Measurements from ENCODE around the gene KIF16B. TPM values are rescaled to one million over a fixed set of nuclear protein-coding genes. Genes with fewer than 3 reads are reported as not detected.
A peak's percentile ranks its signal among the peaks of the same experiment; 100 is the strongest.

Gene KIF16B, protein sequence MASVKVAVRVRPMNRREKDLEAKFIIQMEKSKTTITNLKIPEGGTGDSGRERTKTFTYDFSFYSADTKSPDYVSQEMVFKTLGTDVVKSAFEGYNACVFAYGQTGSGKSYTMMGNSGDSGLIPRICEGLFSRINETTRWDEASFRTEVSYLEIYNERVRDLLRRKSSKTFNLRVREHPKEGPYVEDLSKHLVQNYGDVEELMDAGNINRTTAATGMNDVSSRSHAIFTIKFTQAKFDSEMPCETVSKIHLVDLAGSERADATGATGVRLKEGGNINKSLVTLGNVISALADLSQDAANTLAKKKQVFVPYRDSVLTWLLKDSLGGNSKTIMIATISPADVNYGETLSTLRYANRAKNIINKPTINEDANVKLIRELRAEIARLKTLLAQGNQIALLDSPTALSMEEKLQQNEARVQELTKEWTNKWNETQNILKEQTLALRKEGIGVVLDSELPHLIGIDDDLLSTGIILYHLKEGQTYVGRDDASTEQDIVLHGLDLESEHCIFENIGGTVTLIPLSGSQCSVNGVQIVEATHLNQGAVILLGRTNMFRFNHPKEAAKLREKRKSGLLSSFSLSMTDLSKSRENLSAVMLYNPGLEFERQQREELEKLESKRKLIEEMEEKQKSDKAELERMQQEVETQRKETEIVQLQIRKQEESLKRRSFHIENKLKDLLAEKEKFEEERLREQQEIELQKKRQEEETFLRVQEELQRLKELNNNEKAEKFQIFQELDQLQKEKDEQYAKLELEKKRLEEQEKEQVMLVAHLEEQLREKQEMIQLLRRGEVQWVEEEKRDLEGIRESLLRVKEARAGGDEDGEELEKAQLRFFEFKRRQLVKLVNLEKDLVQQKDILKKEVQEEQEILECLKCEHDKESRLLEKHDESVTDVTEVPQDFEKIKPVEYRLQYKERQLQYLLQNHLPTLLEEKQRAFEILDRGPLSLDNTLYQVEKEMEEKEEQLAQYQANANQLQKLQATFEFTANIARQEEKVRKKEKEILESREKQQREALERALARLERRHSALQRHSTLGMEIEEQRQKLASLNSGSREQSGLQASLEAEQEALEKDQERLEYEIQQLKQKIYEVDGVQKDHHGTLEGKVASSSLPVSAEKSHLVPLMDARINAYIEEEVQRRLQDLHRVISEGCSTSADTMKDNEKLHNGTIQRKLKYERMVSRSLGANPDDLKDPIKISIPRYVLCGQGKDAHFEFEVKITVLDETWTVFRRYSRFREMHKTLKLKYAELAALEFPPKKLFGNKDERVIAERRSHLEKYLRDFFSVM (N-terminal part only)
- total RNA-seq (10 to 100 TPM; 11.9 to 20.3 TPM), polyA plus RNA-seq (1 to 10 TPM; 5.9 to 7.3 TPM)
- long read RNA-seq, donor 1, result 0 reads
- long read RNA-seq, donor 2, result 0 reads
- long read RNA-seq, donor 3, result 0 reads
- long read RNA-seq, donor 4, result 0 reads
- long read RNA-seq, donor 5, result 0 reads

DNA sequence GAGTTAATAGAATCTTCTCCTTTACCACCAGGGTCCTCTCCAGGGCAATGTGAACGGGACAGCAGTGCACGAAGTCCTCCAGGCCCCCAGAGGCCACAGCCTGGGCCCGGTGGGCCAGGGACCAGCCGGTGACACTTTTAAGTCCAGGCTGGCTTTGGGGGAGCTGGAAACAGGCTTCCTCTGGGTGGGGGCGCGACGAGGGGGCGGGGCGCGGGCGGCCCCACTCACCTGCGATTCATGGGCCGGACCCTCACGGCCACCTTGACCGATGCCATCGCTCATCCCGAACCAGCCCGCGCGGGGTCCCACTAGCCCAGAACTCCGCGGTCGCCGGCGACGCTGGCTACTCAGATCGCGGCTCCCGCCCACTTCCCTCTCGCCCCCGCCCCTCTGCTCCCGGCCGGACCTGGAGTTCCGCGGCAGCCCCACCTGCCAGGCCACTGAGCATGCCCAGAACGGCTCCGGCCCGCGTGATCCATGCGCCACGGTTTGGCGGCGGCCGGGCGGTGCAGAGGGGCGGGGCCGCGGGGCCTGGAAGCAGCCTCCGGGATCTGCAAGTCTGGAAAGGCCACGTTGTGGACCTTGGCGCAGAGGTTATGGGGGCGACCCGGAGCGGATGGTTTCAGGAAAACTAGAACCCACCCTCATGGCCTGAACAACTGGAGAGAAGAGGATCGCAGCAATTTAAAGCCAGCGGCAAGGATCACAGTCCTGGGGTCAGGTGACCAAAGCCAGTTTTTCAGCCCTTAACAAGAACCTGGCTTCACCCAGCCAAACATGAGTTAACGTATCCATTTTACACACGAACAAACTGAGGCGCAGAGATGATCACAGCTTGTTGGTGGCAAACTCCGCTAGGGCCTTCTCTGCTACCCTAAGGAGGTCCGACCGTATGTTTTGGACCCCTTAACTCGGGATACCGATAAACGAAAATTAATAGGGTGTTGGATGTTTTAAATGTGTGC lies at the start of gene KIF16B:
KIF16B (minus strand) TSS at position 448 of the 965 bp plus-strand sequence; CDS start at position 275, 173 bp downstream.
- WGBS, 2 donors, result 10 to 13% methylated on average over 46 to 65 of the region's 65 CpGs

DNA sequence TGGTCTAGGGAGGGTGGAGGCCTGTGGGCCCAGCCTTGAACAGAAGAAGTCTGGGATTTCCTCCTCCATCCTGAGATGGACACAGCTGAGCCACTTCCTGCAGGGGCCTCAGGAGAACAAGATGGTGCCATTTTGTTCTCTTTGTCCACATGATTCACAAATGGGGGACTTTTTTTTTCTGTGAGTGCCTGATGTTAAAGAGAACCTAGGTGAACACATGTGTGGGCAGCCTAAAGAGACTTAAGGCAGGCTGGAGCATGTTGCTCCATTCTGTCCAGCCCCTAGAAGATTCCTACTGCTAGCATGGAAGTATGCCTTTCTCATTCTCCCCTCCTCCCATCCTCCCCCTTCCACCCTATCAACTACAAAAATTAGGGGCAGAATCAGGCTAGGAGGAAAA lies 49.3 kb upstream of the KIF16B start:
- no peak overlapping the region for H3K9ac ChIP-seq (ENCODE audit: insufficient read depth in 1 of 2, low read length in 2 of 2)
- no peaks in the 10 kb centered on the region for H3K27me3 ChIP-seq (ENCODE audit: control insufficient read depth in 3 of 3, insufficient read depth in 3 of 3, low read length in 2 of 3)
- no peaks in the 10 kb centered on the region for H3K36me3 ChIP-seq (ENCODE audit: control insufficient read depth in 4 of 4, insufficient read depth in 4 of 4, low read length in 4 of 4)
- peaks cover 0 to 3% (median 0%) of the 10 kb centered on the region in 5 donors for H3K4me1 ChIP-seq (ENCODE audit: control insufficient read depth in 5 of 5, insufficient read depth in 5 of 5, low read length in 5 of 5)
- TF ChIP-seq CTCF (IDR thresholded peaks at IDR 0.05; ENCODE audit: control extremely low read depth, extremely low read depth), result no peak
- no peak overlapping the region for H3K27ac ChIP-seq (ENCODE audit: low read depth in 1 of 2, low read length in 1 of 2)
- H3K9me3 ChIP-seq (ENCODE audit: control insufficient read depth in 4 of 4, insufficient read depth in 3 of 4, low read length in 3 of 4), result peaks cover 0 to 2% (median under 1%) of the 10 kb centered on the region in 4 donors
- no peak overlapping the region for H3K4me3 ChIP-seq
- no peak for ATAC-seq (ENCODE audit: insufficient read depth, low FRiP score)
- DNase-seq, result no peak

More for the DNA sequence above, at the start of gene KIF16B:
- TF ChIP-seq CTCF (IDR thresholded peaks at IDR 0.05; ENCODE audit: control extremely low read depth, extremely low read depth), result no peak
- Histone ChIP-seq H3K36me3 (ENCODE audit: control insufficient read depth in 4 of 4, insufficient read depth in 4 of 4, low read length in 4 of 4) (no peaks in the 10 kb centered on the region), H3K27ac (ENCODE audit: low read depth in 1 of 2, low read length in 1 of 2) (peak within 1 kb of the TSS; percentile 48 to 68), H3K27me3 (ENCODE audit: control insufficient read depth in 3 of 3, insufficient read depth in 3 of 3, low read length in 2 of 3) (no peaks in the 10 kb centered on the region), H3K4me3 (peak within 1 kb of the TSS; percentile 64), H3K9me3 (ENCODE audit: control insufficient read depth in 4 of 4, insufficient read depth in 3 of 4, low read length in 3 of 4) (no peaks in the 10 kb centered on the region), H3K9ac (ENCODE audit: insufficient read depth in 1 of 2, low read length in 2 of 2) (peak within 1 kb of the TSS; percentile 74 to 83), H3K4me1 (ENCODE audit: control insufficient read depth in 5 of 5, insufficient read depth in 5 of 5, low read length in 5 of 5) (peaks cover 0 to 15% (median 7%) of the 10 kb centered on the region in 5 donors)
- ATAC-seq (ENCODE audit: insufficient read depth, low FRiP score) (peak; percentile 96), DNase-seq (peak; percentile 90 to 94 (median 94))
